Measurements from ENCODE around the gene CA5A.

DNA sequence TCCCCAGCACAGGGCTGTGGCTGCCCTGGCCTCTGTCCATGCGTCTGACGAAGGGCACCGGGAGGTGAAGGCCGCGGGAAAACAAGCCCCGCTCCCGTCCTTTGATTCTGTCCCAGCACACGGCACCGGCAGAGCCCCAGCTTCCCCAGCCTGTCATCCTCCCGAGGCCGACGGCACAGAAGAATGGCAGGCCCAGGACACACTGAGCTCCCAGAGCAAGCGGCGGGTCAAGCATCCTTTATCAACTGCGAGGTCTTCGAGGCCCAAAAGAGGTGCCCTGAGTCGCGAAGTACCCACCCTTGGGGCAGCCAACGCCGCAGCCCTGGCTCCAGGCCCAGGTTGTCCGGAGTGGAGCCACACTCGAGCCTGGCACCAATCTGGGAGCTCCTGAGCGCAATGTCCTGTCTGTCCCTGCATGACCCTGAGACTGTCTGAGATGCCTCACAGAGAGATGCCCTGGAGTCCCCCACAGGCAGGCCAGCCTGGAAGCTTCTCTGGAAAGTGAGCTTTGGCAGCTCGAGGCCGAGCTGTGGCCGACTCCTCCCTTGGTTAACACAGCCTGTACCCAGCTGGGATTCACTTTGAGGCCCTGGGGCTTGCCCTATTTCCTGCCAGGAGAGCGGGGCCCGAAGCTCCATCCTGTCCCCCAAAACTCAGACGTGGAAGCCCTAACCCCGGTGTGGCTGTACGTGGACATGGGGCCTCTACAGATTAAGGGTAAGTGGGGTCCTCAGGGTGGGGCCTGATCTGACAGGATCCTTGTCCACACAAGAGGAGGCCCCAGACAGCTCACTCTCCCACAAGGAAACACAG lies 90.3 kb downstream of the CA5A start:
- TF ChIP-seq, protein P1, sequence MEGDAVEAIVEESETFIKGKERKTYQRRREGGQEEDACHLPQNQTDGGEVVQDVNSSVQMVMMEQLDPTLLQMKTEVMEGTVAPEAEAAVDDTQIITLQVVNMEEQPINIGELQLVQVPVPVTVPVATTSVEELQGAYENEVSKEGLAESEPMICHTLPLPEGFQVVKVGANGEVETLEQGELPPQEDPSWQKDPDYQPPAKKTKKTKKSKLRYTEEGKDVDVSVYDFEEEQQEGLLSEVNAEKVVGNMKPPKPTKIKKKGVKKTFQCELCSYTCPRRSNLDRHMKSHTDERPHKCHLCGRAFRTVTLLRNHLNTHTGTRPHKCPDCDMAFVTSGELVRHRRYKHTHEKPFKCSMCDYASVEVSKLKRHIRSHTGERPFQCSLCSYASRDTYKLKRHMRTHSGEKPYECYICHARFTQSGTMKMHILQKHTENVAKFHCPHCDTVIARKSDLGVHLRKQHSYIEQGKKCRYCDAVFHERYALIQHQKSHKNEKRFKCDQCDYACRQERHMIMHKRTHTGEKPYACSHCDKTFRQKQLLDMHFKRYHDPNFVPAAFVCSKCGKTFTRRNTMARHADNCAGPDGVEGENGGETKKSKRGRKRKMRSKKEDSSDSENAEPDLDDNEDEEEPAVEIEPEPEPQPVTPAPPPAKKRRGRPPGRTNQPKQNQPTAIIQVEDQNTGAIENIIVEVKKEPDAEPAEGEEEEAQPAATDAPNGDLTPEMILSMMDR (IDR thresholded peaks at IDR 0.05; ENCODE audit: poor library complexity): no peak
- TF ChIP-seq EZH2phosphoT487 (IDR thresholded peaks at IDR 0.05; ENCODE audit: low read depth, severe bottlenecking, unreplicated experiment): no peak
